KMS-11 (cell line): Measurements from ENCODE around the gene GUCD1.

Experiments used
- H2AFZ ChIP-seq: fragments of 200-600 bp; sonication (generic); 2 replicates; pipeline ENCODE4 v1.6.1; 2016; ENCODE audit warnings: antibody characterized with exemption, mixed run types, low read depth
- H3K27ac ChIP-seq: fragments of 200-600 bp; sonication (generic); 2 replicates; pipeline ENCODE4 v1.6.1; 2016; ENCODE audit warnings: mild to moderate bottlenecking, mixed run types
- H3K27me3 ChIP-seq: fragments of 200-600 bp; sonication (generic); 2 replicates; pipeline ENCODE4 v1.6.1; 2017; ENCODE audit warnings: mild to moderate bottlenecking, low read depth, mixed run types, moderate library complexity; ENCODE audit not compliant: insufficient read depth
- H3K36me3 ChIP-seq: fragments of 200-600 bp; sonication (generic); 2 replicates; pipeline ENCODE4 v1.6.1; 2017; ENCODE audit warnings: mild to moderate bottlenecking, mixed run types; ENCODE audit not compliant: insufficient read depth
- H3K4me1 ChIP-seq: fragments of 200-600 bp; sonication (generic); 2 replicates; pipeline ENCODE4 v1.6.1; 2016; ENCODE audit warnings: mild to moderate bottlenecking, low read depth, mixed run types; ENCODE audit not compliant: poor library complexity, severe bottlenecking
- H3K4me2 ChIP-seq: fragments of 200-600 bp; sonication (generic); 2 replicates; pipeline ENCODE4 v1.7.0; 2016; ENCODE audit warnings: mild to moderate bottlenecking, mixed run types
- H3K4me3 ChIP-seq: fragments of 200-600 bp; sonication (generic); IDR thresholded peaks from 2 replicates; pipeline ENCODE4 v1.6.1; 2017; ENCODE audit warnings: low read depth, low read length, mixed read lengths; ENCODE audit not compliant: insufficient read depth
- H3K79me2 ChIP-seq: fragments of 200-600 bp; sonication (generic); 2 replicates; pipeline ENCODE4 v1.6.1; 2016; ENCODE audit warnings: low read depth, mixed run types; ENCODE audit not compliant: insufficient read depth
- H3K9ac ChIP-seq: fragments of 200-600 bp; sonication (generic); 2 replicates; pipeline ENCODE4 v1.6.1; 2016; ENCODE audit warnings: mild to moderate bottlenecking, mixed run types
- H4K20me1 ChIP-seq: fragments of 200-600 bp; sonication (generic); 2 replicates; pipeline ENCODE4 v1.6.1; 2016; ENCODE audit warnings: mild to moderate bottlenecking, mixed run types; ENCODE audit not compliant: insufficient read depth
- TF ChIP-seq, protein P1 (sequence below): fragments of 200-600 bp; sonication (generic); conservative IDR thresholded peaks from 2 replicates; pipeline ENCODE4 v1.6.1; 2017; ENCODE audit warnings: low read depth, mild to moderate bottlenecking, antibody characterized with exemption, low read length, moderate library complexity, mixed read lengths

GUCD1 gene

GRCh38 chr22:24543185-24543601, 11.7 kb downstream of the GUCD1 start:
- H2AFZ ChIP-seq, result no peak overlapping the region
- peaks cover 13% of the 10 kb centered on the region; the same call in 1 of the 2 replicates for H3K36me3 ChIP-seq
- H3K27me3 ChIP-seq, result no peaks in the 10 kb centered on the region
- H3K4me2 ChIP-seq, result peak overlapping the region; percentile 44; the same call in 1 of the 2 replicates
- TF ChIP-seq, protein P1, sequence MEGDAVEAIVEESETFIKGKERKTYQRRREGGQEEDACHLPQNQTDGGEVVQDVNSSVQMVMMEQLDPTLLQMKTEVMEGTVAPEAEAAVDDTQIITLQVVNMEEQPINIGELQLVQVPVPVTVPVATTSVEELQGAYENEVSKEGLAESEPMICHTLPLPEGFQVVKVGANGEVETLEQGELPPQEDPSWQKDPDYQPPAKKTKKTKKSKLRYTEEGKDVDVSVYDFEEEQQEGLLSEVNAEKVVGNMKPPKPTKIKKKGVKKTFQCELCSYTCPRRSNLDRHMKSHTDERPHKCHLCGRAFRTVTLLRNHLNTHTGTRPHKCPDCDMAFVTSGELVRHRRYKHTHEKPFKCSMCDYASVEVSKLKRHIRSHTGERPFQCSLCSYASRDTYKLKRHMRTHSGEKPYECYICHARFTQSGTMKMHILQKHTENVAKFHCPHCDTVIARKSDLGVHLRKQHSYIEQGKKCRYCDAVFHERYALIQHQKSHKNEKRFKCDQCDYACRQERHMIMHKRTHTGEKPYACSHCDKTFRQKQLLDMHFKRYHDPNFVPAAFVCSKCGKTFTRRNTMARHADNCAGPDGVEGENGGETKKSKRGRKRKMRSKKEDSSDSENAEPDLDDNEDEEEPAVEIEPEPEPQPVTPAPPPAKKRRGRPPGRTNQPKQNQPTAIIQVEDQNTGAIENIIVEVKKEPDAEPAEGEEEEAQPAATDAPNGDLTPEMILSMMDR, result no peak
- H3K4me3 ChIP-seq, result no peak overlapping the region
- H3K4me1 ChIP-seq, result peaks cover 43% of the 10 kb centered on the region
- H3K27ac ChIP-seq, result peak overlapping the region; percentile 75; the same call in 1 of the 2 replicates
- H4K20me1 ChIP-seq, result no peaks in the 10 kb centered on the region
- no peak overlapping the region for H3K9ac ChIP-seq
- H3K79me2 ChIP-seq, result no peaks in the 10 kb centered on the region

GRCh38 chr22:24542641-24543040, 12.3 kb downstream of the GUCD1 start:
- Histone ChIP-seq H3K4me1 (peaks cover 43% of the 10 kb centered on the region), H3K27ac (no peak overlapping the region), H4K20me1 (no peaks in the 10 kb centered on the region), H2AFZ (no peak overlapping the region), H3K4me3 (no peak overlapping the region), H3K9ac (no peak overlapping the region), H3K79me2 (no peaks in the 10 kb centered on the region), H3K4me2 (no peak overlapping the region), H3K27me3 (no peaks in the 10 kb centered on the region), H3K36me3 (peaks cover 13% of the 10 kb centered on the region; the same call in 1 of the 2 replicates)
- TF ChIP-seq, protein P1, result no peak

DNA sequence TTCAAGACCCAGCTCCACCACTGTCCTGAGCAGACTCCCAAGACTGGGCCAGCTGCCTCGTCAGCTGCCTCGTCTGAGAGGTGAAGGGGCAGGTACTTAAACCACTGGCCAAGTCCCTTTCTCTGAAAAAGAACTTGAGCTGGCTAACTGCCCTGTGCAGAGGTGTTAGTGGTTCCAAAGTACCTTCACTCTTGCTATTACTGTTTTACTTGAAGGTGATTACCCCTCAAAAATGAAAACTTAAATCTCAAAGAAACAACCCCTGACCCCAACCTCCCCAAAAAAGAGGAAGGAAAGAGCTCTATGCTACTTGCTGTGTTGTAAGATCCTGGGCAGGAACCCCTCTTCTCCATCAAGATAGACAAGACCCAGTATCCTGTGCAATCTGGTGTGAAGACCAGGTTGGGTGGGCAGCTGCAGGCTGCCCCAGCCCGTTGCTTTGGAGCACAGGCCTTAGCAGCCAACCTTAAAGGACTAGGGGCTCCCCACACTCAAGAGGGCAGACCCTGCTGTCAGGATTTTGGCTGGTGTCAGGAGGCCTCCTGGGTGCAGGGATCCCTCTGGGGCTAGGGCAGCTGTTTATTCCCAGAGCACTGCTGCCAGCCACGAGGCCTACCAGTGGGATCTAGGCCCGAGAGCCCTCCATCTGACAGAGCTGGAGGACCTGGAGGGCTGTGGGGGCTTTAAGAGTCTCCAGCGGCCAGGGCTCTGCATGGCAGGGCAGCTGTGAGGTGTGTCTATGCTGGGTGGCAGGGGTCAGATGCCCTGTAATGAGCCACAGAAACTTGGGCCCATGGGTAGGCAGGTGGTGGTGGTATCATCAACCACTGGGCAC, 13.0 kb downstream of the GUCD1 start:
- Histone ChIP-seq H3K36me3 (peaks cover 10% of the 10 kb centered on the region; the same call in 1 of the 2 replicates), H3K27me3 (no peaks in the 10 kb centered on the region), H2AFZ (no peak overlapping the region), H4K20me1 (no peaks in the 10 kb centered on the region), H3K4me1 (peaks cover 43% of the 10 kb centered on the region), H3K79me2 (no peaks in the 10 kb centered on the region), H3K9ac (no peak overlapping the region), H3K27ac (no peak overlapping the region), H3K4me2 (no peak overlapping the region), H3K4me3 (no peak overlapping the region)
- TF ChIP-seq, protein P1, result no peak

DNA sequence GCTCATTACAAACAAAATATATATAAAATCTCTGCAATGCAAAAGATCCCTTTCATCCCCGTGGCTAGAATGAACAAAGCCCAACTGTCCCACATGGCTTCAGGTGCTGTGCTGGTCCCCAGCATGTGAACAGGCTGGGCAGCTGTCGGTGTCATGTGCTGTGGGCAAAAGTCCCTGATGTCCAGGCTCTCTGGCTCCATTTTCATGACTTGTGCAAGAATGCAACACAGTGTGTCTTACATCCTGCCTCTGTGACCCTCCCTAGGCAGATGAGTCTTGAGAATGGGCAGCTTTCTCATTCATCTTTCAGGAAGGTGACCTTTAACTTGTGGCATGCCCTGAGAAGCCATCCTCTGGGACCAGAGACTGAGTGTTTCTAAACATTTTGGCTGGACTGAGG, 14.5 kb downstream of the GUCD1 start:
- no peak overlapping the region for H3K9ac ChIP-seq
- TF ChIP-seq, protein P1, result no peak
- no peaks in the 10 kb centered on the region for H3K79me2 ChIP-seq
- H3K27me3 ChIP-seq, result no peaks in the 10 kb centered on the region
- no peak overlapping the region for H3K4me3 ChIP-seq
- H3K4me1 ChIP-seq, result peaks cover 37% of the 10 kb centered on the region
- 0 out of 2 replicates have a peak, but pooled peaks cover 3% of the 10 kb centered on the region for H3K36me3 ChIP-seq
- no peak overlapping the region for H2AFZ ChIP-seq
- H3K4me2 ChIP-seq, result no peak overlapping the region
- H4K20me1 ChIP-seq, result no peaks in the 10 kb centered on the region
- H3K27ac ChIP-seq, result no peak overlapping the region
